H9 (cell line): ENCODE measurements around the gene MAP6. TPM values are rescaled to one million over a fixed set of nuclear protein-coding genes. Genes with fewer than 3 reads are reported as not detected.

Experiments used
- DNase-seq: peaks from one replicate; pipeline ENCODE4 v3.0.0-alpha.2; 2017
- H2AFZ ChIP-seq: one replicate; pipeline ENCODE4 v1.6.1; 2013; ENCODE audit warnings: mild to moderate bottlenecking, low read length, control low read depth, moderate library complexity
- H2AK5ac ChIP-seq: 2 replicates; pipeline ENCODE4 v1.6.1; 2013; ENCODE audit warnings: low read length, control low read depth, mixed read lengths; ENCODE audit not compliant: insufficient read length
- H2BK120ac ChIP-seq: one replicate; pipeline ENCODE4 v1.6.1; 2013; ENCODE audit warnings: low read depth, mild to moderate bottlenecking, low read length, control low read depth, inconsistent platforms; ENCODE audit not compliant: poor library complexity, severe bottlenecking
- H2BK12ac ChIP-seq: 2 replicates; pipeline ENCODE4 v1.6.1; 2013; ENCODE audit warnings: low read length, control low read depth, mixed read lengths, low read depth; ENCODE audit not compliant: insufficient read length
- H2BK15ac ChIP-seq: 2 replicates; pipeline ENCODE4 v1.6.1; 2013; ENCODE audit warnings: low read depth, low read length, control low read depth
- H2BK20ac ChIP-seq: one replicate; pipeline ENCODE4 v1.6.1; 2013; ENCODE audit warnings: low read depth, mild to moderate bottlenecking, low read length, control low read depth, inconsistent platforms; ENCODE audit not compliant: poor library complexity, severe bottlenecking
- H2BK5ac ChIP-seq: 2 replicates; pipeline ENCODE4 v1.6.1; 2013; ENCODE audit warnings: low read length, control low read depth, mixed read lengths; ENCODE audit not compliant: insufficient read length
- H3K14ac ChIP-seq: 2 replicates; pipeline ENCODE4 v1.6.1; 2013; ENCODE audit warnings: low read length, control low read depth; ENCODE audit not compliant: insufficient read depth
- H3K18ac ChIP-seq: 2 replicates; pipeline ENCODE4 v1.6.1; 2013; ENCODE audit warnings: low read depth, mild to moderate bottlenecking, mixed read lengths, low read length, control low read depth; ENCODE audit not compliant: insufficient read length
- H3K23ac ChIP-seq: 2 replicates; pipeline ENCODE4 v1.6.1; 2013; ENCODE audit warnings: low read length, control low read depth, mixed read lengths, low read depth; ENCODE audit not compliant: insufficient read length
- H3K23me2 ChIP-seq: 2 replicates; pipeline ENCODE4 v1.6.1; 2013; ENCODE audit warnings: low read depth, mild to moderate bottlenecking, mixed read lengths, low read length, control low read depth; ENCODE audit not compliant: insufficient read length, poor library complexity, severe bottlenecking
- H3K27ac ChIP-seq: 2 replicates; pipeline ENCODE4 v1.5.1; 2013; ENCODE audit warnings: low read length, control low read depth, mixed read lengths, low read depth; ENCODE audit not compliant: insufficient read length
- H3K27me3 ChIP-seq: 2 replicates; pipeline ENCODE4 v1.6.1; 2013; ENCODE audit warnings: low read length, control low read depth, inconsistent platforms; ENCODE audit not compliant: insufficient read depth
- H3K4ac ChIP-seq: 2 replicates; pipeline ENCODE4 v1.6.1; 2013; ENCODE audit warnings: low read depth, mild to moderate bottlenecking, control low read depth, inconsistent platforms, low read length, moderate library complexity
- H3K4me1 ChIP-seq: 2 replicates; pipeline ENCODE4 v1.6.1; 2013; ENCODE audit warnings: low read length, control low read depth, inconsistent platforms; ENCODE audit not compliant: insufficient read depth
- H3K4me2 ChIP-seq: 2 replicates; pipeline ENCODE4 v1.6.1; 2013; ENCODE audit warnings: low read length, control low read depth, mixed read lengths; ENCODE audit not compliant: insufficient read length, insufficient read depth
- H3K56ac ChIP-seq: 2 replicates; pipeline ENCODE4 v1.6.1; 2013; ENCODE audit warnings: low read depth, mild to moderate bottlenecking, mixed read lengths, low read length, control low read depth; ENCODE audit not compliant: insufficient read length
- H3K79me1 ChIP-seq: 2 replicates; pipeline ENCODE4 v1.6.1; 2013; ENCODE audit warnings: low read depth, mild to moderate bottlenecking, moderate library complexity, low read length, control low read depth, inconsistent platforms; ENCODE audit not compliant: insufficient read depth, poor library complexity, severe bottlenecking
- H3K79me2 ChIP-seq: 2 replicates; pipeline ENCODE4 v1.6.1; 2013; ENCODE audit warnings: low read length, control low read depth, inconsistent platforms; ENCODE audit not compliant: insufficient read depth
- H3K9ac ChIP-seq: 2 replicates; pipeline ENCODE4 v1.6.1; 2013; ENCODE audit warnings: low read length, control low read depth, mixed read lengths; ENCODE audit not compliant: insufficient read length; ENCODE audit errors: extremely low read depth
- H3K9me3 ChIP-seq: one replicate; pipeline ENCODE4 v1.6.1; 2013; ENCODE audit warnings: low read depth, low read length, inconsistent platforms; ENCODE audit not compliant: control insufficient read depth
- H3T11ph ChIP-seq: one replicate; pipeline ENCODE4 v1.6.1; 2013; ENCODE audit warnings: mild to moderate bottlenecking, low read length, control low read depth, inconsistent platforms
- H4K20me1 ChIP-seq: one replicate; pipeline ENCODE4 v1.6.1; 2013; ENCODE audit not compliant: control insufficient read depth, insufficient read length, insufficient read depth
- H4K5ac ChIP-seq: 2 replicates; pipeline ENCODE4 v1.6.1; 2013; ENCODE audit warnings: low read depth, mild to moderate bottlenecking, mixed read lengths, low read length, control low read depth; ENCODE audit not compliant: insufficient read length
- H4K8ac ChIP-seq: replicated peaks from 2 replicates; pipeline ENCODE4 v1.6.1; 2013; ENCODE audit warnings: low read length, control low read depth, mixed read lengths, low read depth; ENCODE audit not compliant: insufficient read length
- H4K91ac ChIP-seq: 2 replicates; pipeline ENCODE4 v1.6.1; 2013; ENCODE audit warnings: low read depth, mild to moderate bottlenecking, moderate library complexity, mixed read lengths, low read length, control low read depth; ENCODE audit not compliant: insufficient read length
- H3K27ac Mint-ChIP-seq, 3 experiments: 2 replicates in 2 of 3; 3 replicates in 1 of 3; pipeline ENCODE4 v1.8.0; 2020 to 2021; ENCODE audit warnings: mixed read lengths in 3 of 3, mild to moderate bottlenecking in 1 of 3, moderate library complexity in 1 of 3
- H3K27me3 Mint-ChIP-seq: 2 replicates; pipeline ENCODE4 v1.8.0; 2021; ENCODE audit warnings: low read depth, mild to moderate bottlenecking, moderate library complexity, mixed read lengths
- H3K36me3 Mint-ChIP-seq, 3 experiments: 2 replicates in 2 of 3; 3 replicates in 1 of 3; pipeline ENCODE4 v1.8.0; 2020 to 2021; ENCODE audit warnings: low read depth in 3 of 3, mixed read lengths in 3 of 3; ENCODE audit not compliant: insufficient read depth in 1 of 3
- H3K4me1 Mint-ChIP-seq, 2 experiments: 2 replicates each; pipeline ENCODE4 v1.8.0; 2020; ENCODE audit warnings: mixed read lengths in 2 of 2
- H3K4me3 Mint-ChIP-seq, 2 experiments: 2 replicates in 1 of 2; 3 replicates in 1 of 2; pipeline ENCODE4 v1.8.0; 2020 to 2021; ENCODE audit warnings: mild to moderate bottlenecking in 2 of 2, mixed read lengths in 2 of 2, moderate library complexity in 1 of 2
- H3K9me3 Mint-ChIP-seq, 2 experiments: 2 replicates in 1 of 2; 3 replicates in 1 of 2; pipeline ENCODE4 v1.8.0; 2020; ENCODE audit warnings: mild to moderate bottlenecking in 2 of 2, mixed read lengths in 2 of 2, moderate library complexity in 1 of 2
- CTCF ChIP-seq: fragments of 200-600 bp; sonication (generic); conservative IDR thresholded peaks from 3 replicates; pipeline ENCODE4 v1.8.0; 2021; ENCODE audit warnings: antibody characterized with exemption, mild to moderate bottlenecking
- WGBS: extraction: QIAGEN DNeasy Blood & Tissue Kit; methylation state at CpG from one replicate; pipeline ENCODE4 v1.1.7; 2013; ENCODE audit warnings: missing lambda C conversion rate, low lambda C conversion rate, mixed read lengths; ENCODE audit not compliant: insufficient read length; ENCODE audit errors: extremely low coverage; 5-methylcytosine and 5-hydroxymethylcytosine counted together
- total RNA-seq: library from RNA; stranded (reverse); gene quantifications from 2 replicates; pipeline ENCODE4 v1.2.1, GENCODE V29; 2021

Gene MAP6
- total RNA-seq, 1 experiment from 2014 or later = 0.77 TPM

DNA sequence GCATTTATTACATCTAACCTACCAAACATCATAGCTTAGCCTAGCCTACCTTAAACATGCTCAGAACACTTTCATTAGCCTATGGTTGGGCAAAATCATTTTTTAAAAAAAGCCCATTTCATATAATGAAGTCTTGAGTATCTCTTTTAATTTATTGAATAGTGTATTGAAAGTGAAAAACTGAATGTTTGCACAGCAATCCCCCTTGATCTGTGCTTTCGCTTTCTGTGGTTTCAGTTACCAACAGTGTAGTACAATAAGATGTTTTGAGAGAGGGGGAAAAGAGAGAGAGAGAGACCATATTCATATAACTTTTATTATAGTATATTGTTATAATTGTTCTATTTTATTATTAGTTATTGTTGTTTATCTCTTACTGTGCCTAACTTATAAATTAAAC, 8.4 kb upstream of the MAP6 start:
- Histone ChIP-seq H4K20me1 (no peaks in the 10 kb centered on the region), H3K18ac (no peak overlapping the region), H2BK20ac (no peak overlapping the region), H2BK120ac (no peak overlapping the region), H2BK5ac (no peak overlapping the region), H2BK15ac (no peak overlapping the region), H3K9me3 (no peaks in the 10 kb centered on the region), H3K23me2 (no peaks in the 10 kb centered on the region), H3K79me1 (no peaks in the 10 kb centered on the region), H3K4ac (no peak overlapping the region), H2AFZ (no peak overlapping the region), H3K9ac (no peak overlapping the region), H4K5ac (no peak overlapping the region), H3K56ac (no peak overlapping the region), H3T11ph (no peak overlapping the region), H4K8ac (no peak overlapping the region), H3K4me2 (no peak overlapping the region), H3K27ac (no peak overlapping the region), H3K14ac (no peak overlapping the region), H4K91ac (no peak overlapping the region), H2BK12ac (no peak overlapping the region), H2AK5ac (no peak overlapping the region), H3K4me1 (no peaks in the 10 kb centered on the region), H3K79me2 (no peaks in the 10 kb centered on the region), H3K23ac (no peak overlapping the region), H3K27me3 (no peaks in the 10 kb centered on the region)
- DNase-seq = no peak
- Mint-ChIP-seq H3K9me3 (peaks cover 6 to 17% of the 10 kb centered on the region in 2 experiments), H3K36me3 (peaks cover 0 to 7% (median 3%) of the 10 kb centered on the region in 3 experiments; a peak in 5 of 7 replicates), H3K27ac (no peak overlapping the region), H3K27me3 (peaks cover 57% of the 10 kb centered on the region), H3K4me3 (no peak overlapping the region), H3K4me1 (no peaks in the 10 kb centered on the region)
- TF ChIP-seq CTCF = no peak
- WGBS = no CpG with 5 or more reads among the region's 1 CpG
